LNCaP clone FGC (cell line): ENCODE data around the gene PDC.

ENCODE experiments used
- DNase-seq: peaks from one replicate; pipeline ENCODE4 v3.0.0-alpha.2; 2011; ENCODE audit warnings: low read depth
- H3K4me3 ChIP-seq: 2 replicates; pipeline ENCODE4 v1.5.1; 2011; ENCODE audit warnings: mild to moderate bottlenecking, low read depth, low read length, control low read depth
- TF ChIP-seq, protein P1 (sequence below): IDR thresholded peaks from 2 replicates; pipeline ENCODE4 v1.5.1; 2012; ENCODE audit warnings: mild to moderate bottlenecking; ENCODE audit not compliant: control insufficient read depth, insufficient read depth; ENCODE audit errors: extremely low read depth

Gene PDC

DNA sequence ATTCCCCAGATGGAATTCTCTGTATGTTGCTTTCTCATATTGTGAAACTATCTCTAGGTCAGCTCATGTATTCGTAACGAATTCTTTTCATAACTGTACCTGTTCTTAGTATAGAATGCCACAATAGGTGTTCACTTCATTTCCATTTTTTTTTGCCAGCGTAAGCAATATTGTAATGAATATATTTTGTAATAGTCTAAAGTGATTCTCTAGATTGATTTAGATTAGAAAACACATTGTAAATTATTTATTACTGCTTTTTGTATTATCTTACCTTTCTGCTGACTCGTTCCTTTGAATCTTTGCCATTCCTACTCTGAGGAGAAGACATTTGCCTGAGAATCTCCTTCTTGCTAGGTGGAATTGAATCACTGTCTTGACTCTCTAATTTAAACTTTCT is 14.8 kb downstream of the PDC start:
- H3K4me3 ChIP-seq = no peak overlapping the region
- DNase-seq = no peak
- TF ChIP-seq, protein P1, sequence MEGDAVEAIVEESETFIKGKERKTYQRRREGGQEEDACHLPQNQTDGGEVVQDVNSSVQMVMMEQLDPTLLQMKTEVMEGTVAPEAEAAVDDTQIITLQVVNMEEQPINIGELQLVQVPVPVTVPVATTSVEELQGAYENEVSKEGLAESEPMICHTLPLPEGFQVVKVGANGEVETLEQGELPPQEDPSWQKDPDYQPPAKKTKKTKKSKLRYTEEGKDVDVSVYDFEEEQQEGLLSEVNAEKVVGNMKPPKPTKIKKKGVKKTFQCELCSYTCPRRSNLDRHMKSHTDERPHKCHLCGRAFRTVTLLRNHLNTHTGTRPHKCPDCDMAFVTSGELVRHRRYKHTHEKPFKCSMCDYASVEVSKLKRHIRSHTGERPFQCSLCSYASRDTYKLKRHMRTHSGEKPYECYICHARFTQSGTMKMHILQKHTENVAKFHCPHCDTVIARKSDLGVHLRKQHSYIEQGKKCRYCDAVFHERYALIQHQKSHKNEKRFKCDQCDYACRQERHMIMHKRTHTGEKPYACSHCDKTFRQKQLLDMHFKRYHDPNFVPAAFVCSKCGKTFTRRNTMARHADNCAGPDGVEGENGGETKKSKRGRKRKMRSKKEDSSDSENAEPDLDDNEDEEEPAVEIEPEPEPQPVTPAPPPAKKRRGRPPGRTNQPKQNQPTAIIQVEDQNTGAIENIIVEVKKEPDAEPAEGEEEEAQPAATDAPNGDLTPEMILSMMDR = no peak

DNA sequence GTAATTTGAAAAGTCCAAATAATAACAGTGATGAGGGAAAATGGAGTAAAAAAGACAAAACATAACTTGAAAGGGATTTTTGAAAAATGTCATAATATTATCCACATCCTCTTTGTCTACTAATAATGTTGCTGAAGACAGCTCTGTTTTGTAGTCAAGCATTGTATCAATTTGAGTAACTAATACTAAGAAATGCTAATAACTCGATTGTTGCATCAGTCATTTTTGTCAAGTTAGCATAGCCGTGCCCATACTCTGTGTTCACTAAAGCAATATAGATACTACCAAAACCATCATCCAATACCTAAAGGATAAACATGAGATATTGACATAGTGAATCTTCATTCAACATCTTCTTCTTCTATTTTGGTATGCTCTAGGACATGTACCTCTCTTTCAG is 17.3 kb downstream of the PDC start:
- DNase-seq = no peak
- no peak overlapping the region for H3K4me3 ChIP-seq

DNA sequence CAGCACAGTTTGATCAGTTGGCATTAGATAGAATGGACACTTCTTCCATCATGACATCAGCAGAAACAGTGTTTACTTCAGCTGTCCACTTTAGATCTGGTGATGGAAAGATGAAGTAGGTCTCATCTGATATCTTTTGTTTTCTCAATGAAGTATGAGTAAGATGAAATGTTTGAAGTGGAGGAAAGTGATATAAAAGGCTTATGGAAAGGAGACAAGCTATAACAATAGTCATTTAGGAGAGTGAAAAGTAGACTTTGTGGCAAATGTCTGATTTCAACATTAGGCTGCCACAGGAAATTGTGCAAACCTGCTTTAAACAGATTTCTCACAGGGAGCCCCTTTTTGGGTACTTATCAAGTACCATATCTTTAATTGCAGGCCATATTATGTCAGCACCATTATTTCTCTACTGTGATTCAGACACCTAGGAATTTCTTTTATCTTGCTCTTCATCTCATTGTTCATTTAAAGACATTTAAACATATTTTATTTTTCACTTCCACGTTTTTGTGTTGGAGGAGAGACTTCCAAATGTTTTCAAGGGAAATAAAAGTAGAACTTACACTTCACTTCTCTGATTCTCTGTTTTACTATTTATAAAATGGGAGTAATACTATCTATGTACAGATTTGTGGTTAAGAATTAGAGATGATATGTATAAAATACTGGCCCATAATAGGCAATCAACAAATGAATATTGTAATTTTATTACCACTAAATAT is 18.1 kb downstream of the PDC start:
- DNase-seq = no peak
- TF ChIP-seq, protein P1 = no peak
- H3K4me3 ChIP-seq = no peak overlapping the region

More for the DNA sequence above, 17.3 kb downstream of the PDC start:
- TF ChIP-seq, protein P1 = no peak

DNA sequence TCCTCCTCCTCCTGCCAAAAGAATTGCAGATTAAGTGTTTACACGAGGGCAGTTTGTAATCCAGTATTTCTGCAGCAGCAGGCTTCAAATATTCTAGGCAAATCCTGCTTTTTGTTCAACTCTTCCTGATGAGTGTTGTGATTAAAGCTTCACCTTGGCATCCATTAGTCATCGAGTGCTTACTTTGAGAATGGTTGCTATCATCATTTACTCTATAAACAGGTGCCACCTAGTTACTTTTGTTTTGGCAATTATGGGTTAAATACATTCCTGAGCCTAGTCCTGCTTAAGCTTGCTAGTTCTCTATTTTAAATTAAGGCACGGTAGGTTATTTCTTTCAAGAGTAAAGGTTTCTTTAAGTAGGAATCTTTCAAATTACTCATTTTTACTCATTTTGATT is 20.3 kb downstream of the PDC start:
- TF ChIP-seq, protein P1 = no peak
- H3K4me3 ChIP-seq = no peak overlapping the region
- no peak for DNase-seq

DNA sequence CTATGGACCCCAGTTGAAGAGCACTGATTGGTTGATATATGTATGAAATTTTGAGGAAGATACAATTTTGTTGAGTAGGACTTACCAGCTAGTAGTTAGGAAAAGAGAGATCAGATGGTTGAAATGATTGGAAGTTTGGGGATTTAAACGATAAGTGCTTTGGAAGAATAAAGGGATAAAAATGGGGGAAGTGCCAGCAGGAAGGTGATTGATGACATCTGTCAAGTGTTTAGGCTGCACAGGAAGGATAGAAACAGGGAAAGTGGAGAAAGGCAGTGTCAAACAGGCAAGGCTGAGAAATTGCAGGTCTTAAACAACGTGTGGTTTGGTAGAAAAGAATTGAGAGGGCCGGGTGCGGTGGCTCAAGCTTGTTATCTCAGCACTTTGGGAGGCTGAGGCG is 22.3 kb downstream of the PDC start:
- DNase-seq = no peak
- TF ChIP-seq, protein P1 = no peak
- no peak overlapping the region for H3K4me3 ChIP-seq

DNA sequence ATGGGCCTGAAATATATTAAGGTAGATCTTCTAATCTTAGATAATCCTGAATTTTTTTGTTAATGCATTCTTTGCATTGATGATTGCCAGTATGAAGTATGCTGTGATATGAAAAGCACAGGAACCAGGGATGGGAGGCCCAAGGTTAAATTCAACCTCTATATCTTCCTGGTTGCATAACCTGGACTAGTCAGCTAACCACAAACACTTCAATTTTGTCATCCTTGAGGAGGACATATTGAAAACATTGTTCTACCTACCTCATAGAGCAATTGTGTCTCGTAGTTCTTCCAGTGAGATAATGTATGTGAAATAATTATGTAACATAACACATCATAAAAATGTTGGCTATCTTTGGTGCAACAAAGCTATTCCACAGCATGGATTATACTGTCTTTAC is 25.6 kb downstream of the PDC start:
- no peak for DNase-seq
- TF ChIP-seq, protein P1 = no peak
- H3K4me3 ChIP-seq = no peak overlapping the region

DNA sequence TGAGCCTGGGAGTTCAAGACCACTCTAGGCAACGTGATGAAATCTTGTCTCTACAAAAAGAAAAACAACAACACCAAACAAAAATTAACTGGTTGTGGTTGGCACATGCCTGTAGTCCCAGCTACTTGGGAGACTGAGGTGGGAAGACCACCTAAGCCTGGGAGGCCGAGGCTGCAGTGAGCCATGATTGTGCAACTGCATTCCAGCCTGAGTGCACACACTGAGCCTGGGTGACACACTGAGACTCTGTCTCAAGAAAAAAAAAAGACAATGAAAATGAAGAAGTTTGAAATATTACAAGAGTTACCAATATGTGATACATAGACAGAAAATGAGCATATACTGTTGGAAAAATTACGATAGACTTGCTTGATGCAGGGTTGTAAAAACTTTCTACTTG is 31.9 kb downstream of the PDC start:
- TF ChIP-seq, protein P1 = no peak
- no peak for DNase-seq
- H3K4me3 ChIP-seq = no peak overlapping the region
